GM23338 (cell line): ENCODE data around the gene SPATA31C1. TPM values are rescaled to one million over a fixed set of nuclear protein-coding genes. Genes with fewer than 3 reads are reported as not detected.

Experiments
- ATAC-seq: fragments of 200-7000 bp; cut with Tn5 transposase; 3 replicates; pipeline ENCODE4 v1.9.1; 2020
- DNase-seq: peaks from one replicate; pipeline ENCODE4 v3.0.0-alpha.2; 2015; ENCODE audit warnings: low spot score
- H2AFZ ChIP-seq: fragments of 200-600 bp; sonication (generic); 2 replicates; pipeline ENCODE4 v1.8.0; 2016; ENCODE audit warnings: antibody characterized with exemption, mild to moderate bottlenecking, moderate library complexity
- H3F3A ChIP-seq: fragments of 200-600 bp; sonication (generic); replicated peaks from 2 replicates; pipeline ENCODE4 v1.8.0; 2017; ENCODE audit warnings: antibody characterized with exemption, mixed run types, low read depth
- H3K27ac ChIP-seq: fragments of 200-600 bp; sonication (generic); 2 replicates; pipeline ENCODE4 v1.6.1; 2016; ENCODE audit warnings: low read depth
- H3K27me3 ChIP-seq: fragments of 200-600 bp; sonication (generic); 2 replicates; pipeline ENCODE4 v1.8.0; 2016; ENCODE audit warnings: mild to moderate bottlenecking, mixed run types, moderate library complexity; ENCODE audit not compliant: insufficient read depth
- H3K36me3 ChIP-seq: fragments of 200-600 bp; sonication (generic); 2 replicates; pipeline ENCODE4 v1.8.0; 2016; ENCODE audit warnings: mild to moderate bottlenecking; ENCODE audit not compliant: insufficient read depth
- H3K4me1 ChIP-seq: fragments of 200-600 bp; sonication (generic); 2 replicates; pipeline ENCODE4 v1.8.0; 2016; ENCODE audit warnings: mild to moderate bottlenecking, moderate library complexity; ENCODE audit not compliant: insufficient read depth
- H3K4me2 ChIP-seq: fragments of 200-600 bp; sonication (generic); 2 replicates; pipeline ENCODE4 v1.7.1; 2017; ENCODE audit warnings: mixed run types
- H3K4me3 ChIP-seq: fragments of 200-600 bp; sonication (generic); 2 replicates; pipeline ENCODE4 v1.6.1; 2016; ENCODE audit warnings: mixed run types
- H3K79me2 ChIP-seq: fragments of 200-600 bp; sonication (generic); replicated peaks from 2 replicates; pipeline ENCODE4 v1.8.0; 2017; ENCODE audit warnings: mild to moderate bottlenecking; ENCODE audit not compliant: insufficient read depth
- H3K9me2 ChIP-seq: fragments of 200-600 bp; sonication (generic); 2 replicates; pipeline ENCODE4 v1.8.0; 2017; ENCODE audit not compliant: insufficient read depth
- H4K20me1 ChIP-seq: fragments of 200-600 bp; sonication (generic); replicated peaks from 2 replicates; pipeline ENCODE4 v1.8.0; 2017; ENCODE audit warnings: mild to moderate bottlenecking; ENCODE audit not compliant: insufficient read depth
- H3K27ac Mint-ChIP-seq: 2 replicates; pipeline ENCODE4 v1.8.0; 2020; ENCODE audit warnings: inconsistent platforms, mild to moderate bottlenecking, moderate library complexity, mixed read lengths
- H3K27me3 Mint-ChIP-seq: 3 replicates; pipeline ENCODE4 v1.8.0; 2022; ENCODE audit warnings: low read depth, mild to moderate bottlenecking, moderate library complexity, mixed read lengths, inconsistent platforms; ENCODE audit not compliant: insufficient read depth, poor library complexity
- H3K36me3 Mint-ChIP-seq: 3 replicates; pipeline ENCODE4 v1.8.0; 2021; ENCODE audit warnings: low read depth, mild to moderate bottlenecking, inconsistent platforms, moderate library complexity, mixed read lengths
- H3K4me1 Mint-ChIP-seq: 3 replicates; pipeline ENCODE4 v1.8.0; 2020; ENCODE audit warnings: mild to moderate bottlenecking, inconsistent platforms, mixed read lengths
- H3K4me3 Mint-ChIP-seq: 3 replicates; pipeline ENCODE4 v1.8.0; 2021; ENCODE audit warnings: moderate library complexity, mild to moderate bottlenecking, inconsistent platforms, mixed read lengths
- H3K9me3 Mint-ChIP-seq: 3 replicates; pipeline ENCODE4 v1.8.0; 2020; ENCODE audit warnings: moderate library complexity, mild to moderate bottlenecking, inconsistent platforms, mixed read lengths
- CREB1 ChIP-seq: fragments of 250-450 bp; sonication (Bioruptor Pico); IDR thresholded peaks from 2 replicates; pipeline ENCODE4 v1.5.0; 2020; ENCODE audit warnings: low read depth, mild to moderate bottlenecking, moderate library complexity
- EZH2 ChIP-seq: fragments of 200-600 bp; sonication (generic); IDR thresholded peaks from one replicate; pipeline ENCODE4 v1.8.0; 2017; ENCODE audit warnings: antibody characterized with exemption, mild to moderate bottlenecking, low read depth; ENCODE audit not compliant: unreplicated experiment
- EZH2phosphoT487 ChIP-seq: fragments of 200-600 bp; sonication (generic); IDR thresholded peaks from one replicate; pipeline ENCODE4 v1.8.1; 2018; ENCODE audit warnings: antibody characterized with exemption; ENCODE audit not compliant: unreplicated experiment
- JUNB ChIP-seq: IDR thresholded peaks from one replicate; pipeline ENCODE4 v1.6.1; 2016; ENCODE audit warnings: antibody characterized with exemption; ENCODE audit not compliant: unreplicated experiment
- POLR2AphosphoS5 ChIP-seq: IDR thresholded peaks from 2 replicates; pipeline ENCODE4 v1.6.1; 2016; ENCODE audit warnings: antibody characterized with exemption, low read depth
- STAT1 ChIP-seq: IDR thresholded peaks from one replicate; pipeline ENCODE4 v1.6.1; 2016; ENCODE audit warnings: antibody characterized with exemption; ENCODE audit not compliant: unreplicated experiment
- ZNF331 ChIP-seq: fragments of 250-450 bp; sonication (Bioruptor Pico); IDR thresholded peaks from 2 replicates; pipeline ENCODE4 v1.5.0; 2020; ENCODE audit warnings: low read depth, mild to moderate bottlenecking, moderate library complexity
- polyA plus RNA-seq: library from polyadenylated mRNA; unstranded; fragments of >200 nt; fragmentation: Nextera tagmentation; extraction: Ambion mirVana; gene quantifications from 2 replicates; pipeline ENCODE4 v1.2.1, GENCODE V29; 2016
- total RNA-seq: library from RNA; depleted of rRNA; stranded (reverse); fragments of >200 nt; shearing (Covaris generic); gene quantifications from 2 replicates; pipeline ENCODE4 v1.2.3, GENCODE V29; 2014
- TF ChIP-seq, protein P1 (sequence below): IDR thresholded peaks from one replicate; pipeline ENCODE4 v1.6.1; 2018; ENCODE audit warnings: antibody characterized with exemption; ENCODE audit not compliant: unreplicated experiment
- TF ChIP-seq, protein P2 (sequence below), 2 experiments: fragments of 200-600 bp in 1 of 2; sonication (generic) in 1 of 2; conservative IDR thresholded peaks; 2 replicates each; pipeline versions ENCODE4 v1.5.1 to v1.6.1; 2016 to 2017; ENCODE audit warnings: antibody characterized with exemption in 2 of 2, low read depth in 2 of 2, mild to moderate bottlenecking in 2 of 2, moderate library complexity in 1 of 2
- TF ChIP-seq, protein P3 (sequence below): IDR thresholded peaks from 2 replicates; pipeline ENCODE4 v1.6.1; 2016; ENCODE audit warnings: antibody characterized with exemption
- TF ChIP-seq, protein P4 (sequence below): fragments of 250-450 bp; sonication (Bioruptor Pico); IDR thresholded peaks from 2 replicates; pipeline ENCODE4 v1.5.0; 2020; ENCODE audit warnings: mild to moderate bottlenecking, moderate library complexity

SPATA31C1 gene
- total and polyA plus RNA-seq, 2 experiments from 2014 or later, result not detected

DNA sequence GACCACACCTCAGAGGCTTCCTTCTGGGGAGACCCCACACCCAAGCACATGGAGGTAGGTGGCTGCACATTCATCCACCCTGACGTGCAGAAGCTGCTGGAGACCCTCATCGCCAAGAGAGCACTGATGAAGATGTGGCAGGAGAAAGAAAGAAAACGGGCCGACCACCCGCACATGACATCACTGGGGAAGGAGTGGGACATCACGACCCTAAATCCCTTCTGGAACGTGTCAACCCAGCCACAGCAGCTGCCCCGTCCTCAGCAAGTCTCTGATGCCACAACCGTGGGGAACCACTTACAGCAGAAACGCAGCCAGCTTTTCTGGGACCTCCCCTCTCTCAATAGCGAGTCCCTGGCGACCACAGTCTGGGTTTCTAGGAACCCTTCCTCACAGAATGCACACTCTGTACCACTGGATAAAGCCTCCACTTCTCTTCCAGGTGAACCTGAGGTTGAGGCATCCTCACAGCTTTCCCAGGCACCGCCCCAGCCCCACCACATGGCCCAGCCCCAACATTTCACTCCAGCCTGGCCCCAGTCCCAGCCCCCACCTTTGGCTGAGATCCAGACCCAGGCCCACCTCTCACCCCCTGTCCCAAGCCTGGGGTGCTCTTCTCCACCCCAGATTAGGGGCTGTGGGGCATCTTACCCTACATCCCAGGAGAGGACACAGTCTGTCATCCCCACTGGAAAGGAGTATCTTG lies 32.1 kb upstream of the SPATA31C1 start:
- no peak overlapping the region for H3K27ac Mint-ChIP-seq
- Histone ChIP-seq H3K9me2 (no peaks in the 10 kb centered on the region), H3F3A (no peaks in the 10 kb centered on the region), H3K4me1 (peaks cover 3% of the 10 kb centered on the region; the same call in 1 of the 2 replicates), H4K20me1 (no peaks in the 10 kb centered on the region), H3K4me2 (no peak overlapping the region), H3K79me2 (no peaks in the 10 kb centered on the region), H3K27me3 (no peaks in the 10 kb centered on the region), H2AFZ (no peak overlapping the region), H3K27ac (no peak overlapping the region), H3K4me3 (no peak overlapping the region), H3K36me3 (no peaks in the 10 kb centered on the region)
- no peak for DNase-seq
- no peak for TF ChIP-seq POLR2AphosphoS5
- no peak for TF ChIP-seq CREB1
- no peak for TF ChIP-seq STAT1
- TF ChIP-seq, protein P1, sequence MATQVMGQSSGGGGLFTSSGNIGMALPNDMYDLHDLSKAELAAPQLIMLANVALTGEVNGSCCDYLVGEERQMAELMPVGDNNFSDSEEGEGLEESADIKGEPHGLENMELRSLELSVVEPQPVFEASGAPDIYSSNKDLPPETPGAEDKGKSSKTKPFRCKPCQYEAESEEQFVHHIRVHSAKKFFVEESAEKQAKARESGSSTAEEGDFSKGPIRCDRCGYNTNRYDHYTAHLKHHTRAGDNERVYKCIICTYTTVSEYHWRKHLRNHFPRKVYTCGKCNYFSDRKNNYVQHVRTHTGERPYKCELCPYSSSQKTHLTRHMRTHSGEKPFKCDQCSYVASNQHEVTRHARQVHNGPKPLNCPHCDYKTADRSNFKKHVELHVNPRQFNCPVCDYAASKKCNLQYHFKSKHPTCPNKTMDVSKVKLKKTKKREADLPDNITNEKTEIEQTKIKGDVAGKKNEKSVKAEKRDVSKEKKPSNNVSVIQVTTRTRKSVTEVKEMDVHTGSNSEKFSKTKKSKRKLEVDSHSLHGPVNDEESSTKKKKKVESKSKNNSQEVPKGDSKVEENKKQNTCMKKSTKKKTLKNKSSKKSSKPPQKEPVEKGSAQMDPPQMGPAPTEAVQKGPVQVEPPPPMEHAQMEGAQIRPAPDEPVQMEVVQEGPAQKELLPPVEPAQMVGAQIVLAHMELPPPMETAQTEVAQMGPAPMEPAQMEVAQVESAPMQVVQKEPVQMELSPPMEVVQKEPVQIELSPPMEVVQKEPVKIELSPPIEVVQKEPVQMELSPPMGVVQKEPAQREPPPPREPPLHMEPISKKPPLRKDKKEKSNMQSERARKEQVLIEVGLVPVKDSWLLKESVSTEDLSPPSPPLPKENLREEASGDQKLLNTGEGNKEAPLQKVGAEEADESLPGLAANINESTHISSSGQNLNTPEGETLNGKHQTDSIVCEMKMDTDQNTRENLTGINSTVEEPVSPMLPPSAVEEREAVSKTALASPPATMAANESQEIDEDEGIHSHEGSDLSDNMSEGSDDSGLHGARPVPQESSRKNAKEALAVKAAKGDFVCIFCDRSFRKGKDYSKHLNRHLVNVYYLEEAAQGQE, result no peak
- TF ChIP-seq, protein P2, sequence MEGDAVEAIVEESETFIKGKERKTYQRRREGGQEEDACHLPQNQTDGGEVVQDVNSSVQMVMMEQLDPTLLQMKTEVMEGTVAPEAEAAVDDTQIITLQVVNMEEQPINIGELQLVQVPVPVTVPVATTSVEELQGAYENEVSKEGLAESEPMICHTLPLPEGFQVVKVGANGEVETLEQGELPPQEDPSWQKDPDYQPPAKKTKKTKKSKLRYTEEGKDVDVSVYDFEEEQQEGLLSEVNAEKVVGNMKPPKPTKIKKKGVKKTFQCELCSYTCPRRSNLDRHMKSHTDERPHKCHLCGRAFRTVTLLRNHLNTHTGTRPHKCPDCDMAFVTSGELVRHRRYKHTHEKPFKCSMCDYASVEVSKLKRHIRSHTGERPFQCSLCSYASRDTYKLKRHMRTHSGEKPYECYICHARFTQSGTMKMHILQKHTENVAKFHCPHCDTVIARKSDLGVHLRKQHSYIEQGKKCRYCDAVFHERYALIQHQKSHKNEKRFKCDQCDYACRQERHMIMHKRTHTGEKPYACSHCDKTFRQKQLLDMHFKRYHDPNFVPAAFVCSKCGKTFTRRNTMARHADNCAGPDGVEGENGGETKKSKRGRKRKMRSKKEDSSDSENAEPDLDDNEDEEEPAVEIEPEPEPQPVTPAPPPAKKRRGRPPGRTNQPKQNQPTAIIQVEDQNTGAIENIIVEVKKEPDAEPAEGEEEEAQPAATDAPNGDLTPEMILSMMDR (conservative IDR thresholded peaks at IDR 0.05; ENCODE audit: low read depth in 2 of 2), result no peak
- TF ChIP-seq, protein P3, sequence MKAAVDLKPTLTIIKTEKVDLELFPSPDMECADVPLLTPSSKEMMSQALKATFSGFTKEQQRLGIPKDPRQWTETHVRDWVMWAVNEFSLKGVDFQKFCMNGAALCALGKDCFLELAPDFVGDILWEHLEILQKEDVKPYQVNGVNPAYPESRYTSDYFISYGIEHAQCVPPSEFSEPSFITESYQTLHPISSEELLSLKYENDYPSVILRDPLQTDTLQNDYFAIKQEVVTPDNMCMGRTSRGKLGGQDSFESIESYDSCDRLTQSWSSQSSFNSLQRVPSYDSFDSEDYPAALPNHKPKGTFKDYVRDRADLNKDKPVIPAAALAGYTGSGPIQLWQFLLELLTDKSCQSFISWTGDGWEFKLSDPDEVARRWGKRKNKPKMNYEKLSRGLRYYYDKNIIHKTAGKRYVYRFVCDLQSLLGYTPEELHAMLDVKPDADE, result no peak
- no peak for TF ChIP-seq JUNB
- no peak for TF ChIP-seq EZH2phosphoT487
- TF ChIP-seq, protein P4, sequence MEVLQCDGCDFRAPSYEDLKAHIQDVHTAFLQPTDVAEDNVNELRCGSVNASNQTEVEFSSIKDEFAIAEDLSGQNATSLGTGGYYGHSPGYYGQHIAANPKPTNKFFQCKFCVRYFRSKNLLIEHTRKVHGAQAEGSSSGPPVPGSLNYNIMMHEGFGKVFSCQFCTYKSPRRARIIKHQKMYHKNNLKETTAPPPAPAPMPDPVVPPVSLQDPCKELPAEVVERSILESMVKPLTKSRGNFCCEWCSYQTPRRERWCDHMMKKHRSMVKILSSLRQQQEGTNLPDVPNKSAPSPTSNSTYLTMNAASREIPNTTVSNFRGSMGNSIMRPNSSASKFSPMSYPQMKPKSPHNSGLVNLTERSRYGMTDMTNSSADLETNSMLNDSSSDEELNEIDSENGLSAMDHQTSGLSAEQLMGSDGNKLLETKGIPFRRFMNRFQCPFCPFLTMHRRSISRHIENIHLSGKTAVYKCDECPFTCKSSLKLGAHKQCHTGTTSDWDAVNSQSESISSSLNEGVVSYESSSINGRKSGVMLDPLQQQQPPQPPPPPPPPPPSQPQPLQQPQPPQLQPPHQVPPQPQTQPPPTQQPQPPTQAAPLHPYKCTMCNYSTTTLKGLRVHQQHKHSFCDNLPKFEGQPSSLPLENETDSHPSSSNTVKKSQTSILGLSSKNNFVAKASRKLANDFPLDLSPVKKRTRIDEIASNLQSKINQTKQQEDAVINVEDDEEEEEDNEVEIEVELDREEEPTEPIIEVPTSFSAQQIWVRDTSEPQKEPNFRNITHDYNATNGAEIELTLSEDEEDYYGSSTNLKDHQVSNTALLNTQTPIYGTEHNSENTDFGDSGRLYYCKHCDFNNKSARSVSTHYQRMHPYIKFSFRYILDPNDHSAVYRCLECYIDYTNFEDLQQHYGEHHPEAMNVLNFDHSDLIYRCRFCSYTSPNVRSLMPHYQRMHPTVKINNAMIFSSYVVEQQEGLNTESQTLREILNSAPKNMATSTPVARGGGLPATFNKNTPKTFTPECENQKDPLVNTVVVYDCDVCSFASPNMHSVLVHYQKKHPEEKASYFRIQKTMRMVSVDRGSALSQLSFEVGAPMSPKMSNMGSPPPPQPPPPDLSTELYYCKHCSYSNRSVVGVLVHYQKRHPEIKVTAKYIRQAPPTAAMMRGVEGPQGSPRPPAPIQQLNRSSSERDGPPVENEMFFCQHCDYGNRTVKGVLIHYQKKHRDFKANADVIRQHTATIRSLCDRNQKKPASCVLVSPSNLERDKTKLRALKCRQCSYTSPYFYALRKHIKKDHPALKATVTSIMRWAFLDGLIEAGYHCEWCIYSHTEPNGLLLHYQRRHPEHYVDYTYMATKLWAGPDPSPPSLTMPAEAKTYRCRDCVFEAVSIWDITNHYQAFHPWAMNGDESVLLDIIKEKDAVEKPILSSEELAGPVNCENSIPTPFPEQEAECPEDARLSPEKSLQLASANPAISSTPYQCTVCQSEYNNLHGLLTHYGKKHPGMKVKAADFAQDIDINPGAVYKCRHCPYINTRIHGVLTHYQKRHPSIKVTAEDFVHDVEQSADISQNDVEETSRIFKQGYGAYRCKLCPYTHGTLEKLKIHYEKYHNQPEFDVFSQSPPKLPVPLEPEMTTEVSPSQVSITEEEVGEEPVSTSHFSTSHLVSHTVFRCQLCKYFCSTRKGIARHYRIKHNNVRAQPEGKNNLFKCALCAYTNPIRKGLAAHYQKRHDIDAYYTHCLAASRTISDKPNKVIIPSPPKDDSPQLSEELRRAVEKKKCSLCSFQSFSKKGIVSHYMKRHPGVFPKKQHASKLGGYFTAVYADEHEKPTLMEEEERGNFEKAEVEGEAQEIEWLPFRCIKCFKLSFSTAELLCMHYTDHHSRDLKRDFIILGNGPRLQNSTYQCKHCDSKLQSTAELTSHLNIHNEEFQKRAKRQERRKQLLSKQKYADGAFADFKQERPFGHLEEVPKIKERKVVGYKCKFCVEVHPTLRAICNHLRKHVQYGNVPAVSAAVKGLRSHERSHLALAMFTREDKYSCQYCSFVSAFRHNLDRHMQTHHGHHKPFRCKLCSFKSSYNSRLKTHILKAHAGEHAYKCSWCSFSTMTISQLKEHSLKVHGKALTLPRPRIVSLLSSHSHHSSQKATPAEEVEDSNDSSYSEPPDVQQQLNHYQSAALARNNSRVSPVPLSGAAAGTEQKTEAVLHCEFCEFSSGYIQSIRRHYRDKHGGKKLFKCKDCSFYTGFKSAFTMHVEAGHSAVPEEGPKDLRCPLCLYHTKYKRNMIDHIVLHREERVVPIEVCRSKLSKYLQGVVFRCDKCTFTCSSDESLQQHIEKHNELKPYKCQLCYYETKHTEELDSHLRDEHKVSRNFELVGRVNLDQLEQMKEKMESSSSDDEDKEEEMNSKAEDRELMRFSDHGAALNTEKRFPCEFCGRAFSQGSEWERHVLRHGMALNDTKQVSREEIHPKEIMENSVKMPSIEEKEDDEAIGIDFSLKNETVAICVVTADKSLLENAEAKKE (CRISPR knock-in tag), result no peak
- no peak for TF ChIP-seq ZNF331 (CRISPR knock-in tag)
- no peak for TF ChIP-seq EZH2
- ATAC-seq, result no peak
- peaks cover 5% of the 10 kb centered on the region for H3K27me3 Mint-ChIP-seq
- H3K36me3 Mint-ChIP-seq, result no peaks in the 10 kb centered on the region; the same call in 2 of the 3 replicates
- no peak overlapping the region for H3K4me3 Mint-ChIP-seq
- H3K4me1 Mint-ChIP-seq, result peaks cover 3% of the 10 kb centered on the region
- peaks cover 2% of the 10 kb centered on the region; the same call in 2 of the 3 replicates for H3K9me3 Mint-ChIP-seq
